ACC112 (cell line): Measurements from ENCODE around the gene CCDC196.
A peak's percentile ranks its signal among the peaks of the same experiment; 100 is the strongest.
"Not testable (repeated sequence)": the region's sequence is repeated elsewhere in the genome, so short reads cannot be mapped to it uniquely, and the experiment has no call there.

Source experiments
- H2AFZ ChIP-seq: fragments of 200-600 bp; sonication (generic); one replicate; pipeline ENCODE4 v1.6.0; 2017; ENCODE audit warnings: antibody characterized with exemption, low read length; ENCODE audit not compliant: unreplicated experiment
- H3K27ac ChIP-seq: fragments of 200-600 bp; sonication (generic); 2 replicates; pipeline ENCODE4 v1.5.1; 2014; ENCODE audit warnings: low read depth, mild to moderate bottlenecking, antibody characterized with exemption, low read length, moderate library complexity
- H3K27me3 ChIP-seq: fragments of 200-600 bp; sonication (generic); 2 replicates; pipeline ENCODE4 v1.6.1; 2014; ENCODE audit warnings: mild to moderate bottlenecking, antibody characterized with exemption, low read length, moderate library complexity, mixed read lengths; ENCODE audit not compliant: insufficient read depth
- H3K36me3 ChIP-seq: fragments of 200-600 bp; sonication (generic); 2 replicates; pipeline ENCODE4 v1.6.1; 2016; ENCODE audit warnings: mild to moderate bottlenecking, antibody characterized with exemption, low read length, moderate library complexity, mixed read lengths; ENCODE audit not compliant: insufficient read depth
- H3K4me1 ChIP-seq: fragments of 200-600 bp; sonication (generic); one replicate; pipeline ENCODE4 v1.6.1; 2016; ENCODE audit warnings: low read length, mixed read lengths; ENCODE audit not compliant: insufficient read depth, unreplicated experiment, control insufficient read depth
- H3K4me3 ChIP-seq: fragments of 200-600 bp; sonication (generic); 2 replicates; pipeline ENCODE4 v1.5.1; 2014; ENCODE audit warnings: mild to moderate bottlenecking, low read depth, low read length
- H3K79me2 ChIP-seq: fragments of 200-600 bp; sonication (generic); one replicate; pipeline ENCODE4 v1.6.0; 2016; ENCODE audit warnings: low read length; ENCODE audit not compliant: control insufficient read depth, unreplicated experiment, insufficient read depth

The CCDC196 gene

DNA sequence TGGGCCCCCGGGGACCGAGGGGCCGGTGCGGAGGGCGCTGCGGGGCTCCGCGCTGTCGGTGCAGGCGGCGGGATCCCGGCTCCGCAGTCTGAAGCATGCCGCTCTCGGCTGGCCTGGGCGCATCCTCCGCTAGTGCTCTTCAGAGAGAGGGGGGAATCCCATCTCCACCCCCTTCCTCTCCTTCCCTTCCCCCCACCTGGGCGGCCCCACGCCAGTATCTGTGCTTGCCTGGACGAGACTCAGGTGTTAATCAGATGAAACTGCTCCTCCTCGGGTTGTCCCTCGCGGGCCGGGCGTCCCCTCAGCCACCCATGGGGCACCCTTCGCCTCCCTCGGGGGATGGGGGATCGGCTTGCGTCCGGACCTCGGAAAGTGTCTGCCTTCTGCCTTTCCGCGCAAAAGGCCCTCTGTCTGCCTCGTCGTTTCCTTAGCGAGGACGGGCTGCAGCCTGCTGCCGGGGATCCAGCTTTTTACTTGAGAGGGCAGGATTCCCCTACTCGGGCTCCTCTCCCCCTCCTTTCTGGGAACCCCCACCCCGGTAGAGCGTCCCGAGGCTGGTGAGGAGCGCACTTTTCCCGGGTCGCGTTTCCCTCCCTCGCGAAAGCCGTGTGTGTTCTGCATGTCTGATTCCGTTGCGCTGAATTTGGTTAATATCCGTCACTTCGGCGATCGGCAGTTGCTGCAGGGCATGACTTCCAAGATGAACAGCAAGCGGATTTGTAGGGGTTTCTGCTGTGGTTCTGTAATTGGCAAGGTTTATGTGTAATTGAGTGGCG is 22.9 kb downstream of the CCDC196 start:
- no peaks in the 10 kb centered on the region for H3K27me3 ChIP-seq
- H3K36me3 ChIP-seq: no peaks in the 10 kb centered on the region
- peak overlapping the region; percentile 85 for H3K4me3 ChIP-seq
- peak overlapping the region; percentile 81 for H2AFZ ChIP-seq
- peaks cover 37% of the 10 kb centered on the region for H3K79me2 ChIP-seq
- peak overlapping the region; percentile 63; the same call in 1 of the 2 replicates for H3K27ac ChIP-seq
- H3K4me1 ChIP-seq: peaks cover 4% of the 10 kb centered on the region

DNA sequence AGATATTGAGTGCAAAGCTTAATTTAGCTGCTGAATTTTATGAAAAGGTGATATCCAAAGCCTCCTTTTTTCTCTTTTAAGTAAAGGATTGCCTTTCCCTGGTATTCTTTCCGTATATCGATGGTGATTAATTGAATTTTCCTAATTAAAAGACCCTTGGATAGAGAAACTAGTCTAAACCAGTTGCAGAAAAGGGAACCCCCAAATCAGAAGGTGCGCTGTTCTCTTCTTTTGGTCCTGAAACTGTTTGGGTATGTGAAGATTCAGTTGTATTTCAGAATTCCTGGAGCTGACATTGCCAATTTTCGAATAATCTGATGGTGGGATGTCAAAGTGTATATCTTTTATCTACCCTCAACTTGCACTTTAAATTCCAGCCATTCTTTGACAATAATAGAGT is 23.7 kb downstream of the CCDC196 start:
- H3K4me3 ChIP-seq: peak overlapping the region; percentile 85
- H3K4me1 ChIP-seq: peaks cover 4% of the 10 kb centered on the region
- H3K36me3 ChIP-seq: no peaks in the 10 kb centered on the region
- H3K27me3 ChIP-seq: no peaks in the 10 kb centered on the region
- H3K79me2 ChIP-seq: peaks cover 41% of the 10 kb centered on the region
- no peak overlapping the region for H3K27ac ChIP-seq
- no peak overlapping the region for H2AFZ ChIP-seq

DNA sequence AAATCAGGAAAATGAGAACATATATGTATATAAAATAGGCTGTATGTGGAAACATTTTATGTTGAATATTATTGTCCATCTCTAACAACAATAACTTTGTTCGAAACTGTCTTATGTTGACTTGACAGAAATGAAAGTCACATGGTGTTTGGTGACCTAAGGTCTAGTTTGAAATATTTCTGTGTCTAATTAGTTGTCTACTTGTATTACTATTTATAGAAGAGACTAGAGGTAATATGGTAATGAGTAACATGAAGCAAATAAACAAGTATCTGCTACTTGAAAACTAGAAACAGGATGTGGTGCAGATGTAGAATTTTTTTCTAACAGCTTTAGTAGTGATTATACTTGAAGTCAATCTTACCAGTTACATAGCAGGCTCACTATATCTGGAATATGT is 25.7 kb downstream of the CCDC196 start:
- Histone ChIP-seq H3K27ac (no peak overlapping the region), H3K79me2 (peaks cover 48% of the 10 kb centered on the region), H3K4me1 (peaks cover 4% of the 10 kb centered on the region), H3K4me3 (no peak overlapping the region), H2AFZ (no peak overlapping the region), H3K36me3 (no peaks in the 10 kb centered on the region), H3K27me3 (no peaks in the 10 kb centered on the region)

DNA sequence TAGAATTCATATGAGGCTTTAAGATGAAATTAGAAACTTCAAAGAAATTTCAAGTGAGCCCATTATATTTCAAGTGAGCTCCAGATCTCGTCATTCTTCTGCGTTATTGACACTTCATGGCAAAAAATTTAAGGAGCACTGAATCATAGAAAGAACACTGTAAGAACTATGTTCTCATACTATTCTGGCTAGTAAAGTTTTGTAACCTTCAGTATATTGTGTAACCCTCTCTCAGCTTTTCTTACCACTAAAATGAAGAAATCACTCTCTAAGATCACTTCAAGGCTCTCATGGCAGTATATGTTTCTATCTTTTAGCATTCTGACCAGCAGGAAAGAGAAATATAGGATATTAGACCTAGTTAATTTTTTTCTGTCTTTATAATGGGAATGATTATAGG is 28.0 kb downstream of the CCDC196 start:
- Histone ChIP-seq H3K79me2 (peaks cover 50% of the 10 kb centered on the region), H3K27ac (no peak overlapping the region), H3K36me3 (no peaks in the 10 kb centered on the region), H3K4me3 (no peak overlapping the region), H2AFZ (no peak overlapping the region), H3K4me1 (peaks cover 4% of the 10 kb centered on the region), H3K27me3 (no peaks in the 10 kb centered on the region)

DNA sequence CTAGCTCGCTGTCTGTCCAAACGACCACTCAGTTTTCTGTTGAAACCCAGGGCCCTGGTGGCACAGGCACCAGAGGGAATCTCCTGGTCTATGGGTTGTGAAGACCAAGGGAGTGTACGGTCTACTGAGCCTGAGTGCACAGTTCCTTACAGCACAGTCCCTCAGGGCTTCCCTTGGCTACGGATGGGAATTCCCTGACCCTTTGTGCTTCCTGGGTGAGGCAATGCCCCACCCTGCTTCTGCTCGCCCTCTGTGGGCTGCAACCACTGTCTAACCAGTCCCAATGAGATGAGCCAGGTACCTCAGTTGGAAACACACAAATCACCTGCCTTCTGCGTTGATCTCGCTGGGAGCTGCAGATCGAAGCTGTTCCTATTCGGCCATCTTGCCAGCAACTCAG is 44.4 kb downstream of the CCDC196 start:
- Histone ChIP-seq H3K4me1 (no peaks in the 10 kb centered on the region), H3K79me2 (peaks cover 24% of the 10 kb centered on the region), H3K27me3 (no peaks in the 10 kb centered on the region), H3K4me3 (no peak overlapping the region), H3K27ac (no peak overlapping the region), H2AFZ (no peak overlapping the region), H3K36me3 (no peaks in the 10 kb centered on the region)

DNA sequence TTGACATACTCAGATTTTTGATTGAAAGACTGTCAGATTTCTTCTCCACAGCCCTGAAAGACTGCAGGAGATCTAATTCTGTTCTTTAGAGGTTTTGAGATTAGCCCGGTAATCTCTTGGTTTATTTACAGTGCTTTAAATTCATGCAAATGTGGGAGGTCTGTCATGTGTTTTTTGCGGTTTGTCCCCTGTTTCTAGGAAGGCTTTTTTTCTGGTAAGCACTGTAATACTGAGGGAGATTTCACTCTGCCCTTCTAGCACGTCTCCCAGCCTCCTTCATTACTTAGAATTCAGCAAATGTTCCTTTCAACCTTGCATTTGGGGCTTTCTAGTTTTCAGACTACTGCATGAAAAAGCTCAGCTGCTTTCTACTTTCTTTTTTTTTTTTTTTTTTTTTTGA is 52.9 kb downstream of the CCDC196 start:
- Histone ChIP-seq H3K4me3 (no peak overlapping the region), H3K27ac (no peak overlapping the region), H3K36me3 (no peaks in the 10 kb centered on the region), H2AFZ (no peak overlapping the region), H3K79me2 (peaks cover 15% of the 10 kb centered on the region), H3K4me1 (no peaks in the 10 kb centered on the region), H3K27me3 (no peaks in the 10 kb centered on the region)

DNA sequence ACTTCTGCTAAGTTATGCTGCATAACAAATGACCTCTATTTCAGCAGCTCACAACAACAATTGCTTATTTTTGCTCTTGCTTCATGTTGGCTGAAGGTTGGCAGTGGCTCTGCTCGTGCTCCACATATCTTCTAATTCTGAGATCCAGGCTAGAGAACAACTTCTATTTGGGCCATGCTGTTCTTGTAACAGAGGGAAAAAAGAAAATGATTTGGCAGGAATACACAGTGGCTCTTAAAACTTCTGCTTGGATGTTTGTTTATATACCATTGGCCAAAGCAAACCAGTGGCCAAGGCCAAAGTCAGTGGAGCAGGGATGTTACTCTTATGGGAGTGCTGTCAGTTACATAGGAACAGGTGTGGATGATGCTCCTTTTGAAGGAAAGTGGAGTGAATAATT is 53.9 kb downstream of the CCDC196 start:
- no peak overlapping the region for H2AFZ ChIP-seq
- H3K4me1 ChIP-seq: no peaks in the 10 kb centered on the region
- H3K4me3 ChIP-seq: no peak overlapping the region
- H3K79me2 ChIP-seq: peaks cover 12% of the 10 kb centered on the region
- H3K36me3 ChIP-seq: no peaks in the 10 kb centered on the region
- no peak overlapping the region for H3K27ac ChIP-seq
- H3K27me3 ChIP-seq: no peaks in the 10 kb centered on the region

DNA sequence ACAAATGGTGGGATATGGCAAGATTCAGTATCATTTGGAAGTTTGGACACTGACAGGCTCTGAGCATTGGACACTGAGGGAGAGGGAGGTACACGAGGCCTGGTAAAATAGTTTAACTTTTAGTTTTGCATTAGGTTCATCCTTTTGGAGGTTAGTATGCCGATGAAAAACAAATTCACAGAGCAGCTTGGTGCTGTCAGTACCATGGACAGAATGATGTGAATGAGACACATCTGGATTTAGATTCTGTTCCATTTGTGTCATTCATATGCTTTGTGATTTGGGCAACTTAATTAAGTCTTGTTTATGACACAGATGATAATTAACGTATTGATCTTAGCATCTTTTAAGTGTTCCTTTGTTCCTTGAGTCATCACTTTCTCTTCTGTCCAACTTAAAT is 55.5 kb downstream of the CCDC196 start:
- H3K4me3 ChIP-seq: no peak overlapping the region
- no peaks in the 10 kb centered on the region for H3K27me3 ChIP-seq
- H3K4me1 ChIP-seq: no peaks in the 10 kb centered on the region
- H2AFZ ChIP-seq: no peak overlapping the region
- no peaks in the 10 kb centered on the region for H3K36me3 ChIP-seq
- H3K27ac ChIP-seq: no peak overlapping the region
- H3K79me2 ChIP-seq: peaks cover 6% of the 10 kb centered on the region

DNA sequence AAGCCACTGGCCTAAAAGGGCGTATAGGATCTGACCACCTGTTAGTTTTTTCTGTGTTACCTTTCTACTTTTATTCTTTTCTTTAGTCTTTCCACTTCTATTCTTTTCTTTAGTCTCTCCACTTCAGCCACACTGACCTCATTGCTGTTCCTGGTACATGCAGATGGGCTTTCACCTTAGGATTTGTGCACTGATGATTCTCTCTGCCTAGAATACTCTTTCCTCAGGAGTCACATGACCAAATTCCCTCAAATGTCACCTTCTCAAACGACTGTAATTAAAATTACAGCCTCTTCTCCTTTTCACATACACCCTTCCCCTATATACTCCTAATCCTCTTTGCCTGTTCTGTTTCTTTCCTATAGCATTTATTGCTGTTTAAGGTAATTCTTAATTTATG is 57.8 kb downstream of the CCDC196 start:
- H3K4me3 ChIP-seq: no peak overlapping the region
- no peak overlapping the region for H2AFZ ChIP-seq
- H3K79me2 ChIP-seq: peaks cover 2% of the 10 kb centered on the region
- H3K27ac ChIP-seq: no peak overlapping the region
- no peaks in the 10 kb centered on the region for H3K27me3 ChIP-seq
- no peaks in the 10 kb centered on the region for H3K36me3 ChIP-seq
- H3K4me1 ChIP-seq: no peaks in the 10 kb centered on the region

DNA sequence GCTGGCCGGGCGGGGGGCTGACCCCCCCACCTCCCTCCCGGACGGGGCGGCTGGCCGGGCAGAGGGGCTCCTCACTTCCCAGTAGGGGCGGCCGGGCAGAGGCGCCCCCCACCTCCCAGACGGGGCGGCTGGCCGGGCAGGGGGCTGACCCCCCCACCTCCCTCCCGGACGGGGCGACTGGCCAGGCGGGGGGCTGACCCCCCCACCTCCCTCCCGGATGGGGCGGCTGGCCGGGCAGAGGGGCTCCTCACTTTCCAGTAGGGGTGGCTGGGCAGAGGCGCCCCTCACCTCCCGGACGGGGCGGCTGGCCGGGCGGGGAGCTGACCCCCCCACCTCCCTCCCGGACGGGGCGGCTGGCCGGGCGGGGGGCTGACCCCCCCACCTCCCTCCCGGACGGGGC is 59.0 kb downstream of the CCDC196 start:
- H3K4me1 ChIP-seq, H3K36me3 ChIP-seq, H3K27me3 ChIP-seq, H2AFZ ChIP-seq, H3K27ac ChIP-seq, H3K79me2 ChIP-seq, H3K4me3 ChIP-seq: not testable (repeated sequence)

DNA sequence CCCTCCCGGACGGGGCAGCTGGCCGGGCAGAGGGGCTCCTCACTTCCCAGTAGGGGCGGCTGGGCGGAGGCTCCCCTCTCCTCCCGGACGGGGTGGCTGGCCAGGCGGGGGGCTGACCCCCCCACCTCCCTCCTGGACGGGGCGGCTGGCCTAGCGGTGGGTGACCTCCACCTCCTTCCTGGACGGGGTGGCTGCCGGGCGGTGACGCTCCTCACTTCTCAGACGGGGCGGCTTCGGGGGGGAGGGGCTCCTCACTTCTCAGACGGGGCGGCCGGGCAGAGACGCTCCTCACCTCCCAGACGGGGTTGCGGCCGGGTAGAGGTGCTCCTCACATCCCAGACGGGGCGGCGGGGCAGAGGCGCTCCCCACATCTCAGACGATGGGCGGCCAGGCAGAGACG is 59.6 kb downstream of the CCDC196 start:
- not testable (repeated sequence) for H3K27ac ChIP-seq, H3K4me3 ChIP-seq, H2AFZ ChIP-seq, H3K27me3 ChIP-seq, H3K79me2 ChIP-seq, H3K36me3 ChIP-seq, H3K4me1 ChIP-seq
